NT2/D1 (cell line): ENCODE results near the gene VIM.

Source experiments
- SUZ12 ChIP-seq: IDR thresholded peaks from 2 replicates; pipeline ENCODE4 v1.6.1; 2011; ENCODE audit not compliant: insufficient read length, insufficient read depth; ENCODE audit errors: extremely low read depth
- YY1 ChIP-seq: IDR thresholded peaks from 2 replicates; pipeline ENCODE4 v1.6.1; 2011; ENCODE audit not compliant: insufficient read length, insufficient read depth
- ZNF274 ChIP-seq: IDR thresholded peaks from 2 replicates; pipeline ENCODE4 v1.6.1; 2011; ENCODE audit warnings: mild to moderate bottlenecking, low read depth, low read length

- no peak for TF ChIP-seq ZNF274
- TF ChIP-seq SUZ12, result no peak
- no peak for TF ChIP-seq YY1
Measured at GRCh38 chr10:17195083-17195482, 33.0 kb upstream of the VIM start.
